ACHN (cell line): ENCODE results near the gene SCGN.
A peak's percentile ranks its signal among the peaks of the same experiment; 100 is the strongest.

Experiments used
- DNase-seq: peaks from one replicate; pipeline ENCODE4 v3.0.0-alpha.2; 2015
- in situ Hi-C: cut with HindIII; loops from 2 replicates; pipeline ENCODE4 v1.10.0; 2017; ENCODE audit warnings: low sequenced_read_pairs, low pct_ligation_motif_present, low pct_unique_long_range_greater_than_20kb

Gene SCGN

DNA sequence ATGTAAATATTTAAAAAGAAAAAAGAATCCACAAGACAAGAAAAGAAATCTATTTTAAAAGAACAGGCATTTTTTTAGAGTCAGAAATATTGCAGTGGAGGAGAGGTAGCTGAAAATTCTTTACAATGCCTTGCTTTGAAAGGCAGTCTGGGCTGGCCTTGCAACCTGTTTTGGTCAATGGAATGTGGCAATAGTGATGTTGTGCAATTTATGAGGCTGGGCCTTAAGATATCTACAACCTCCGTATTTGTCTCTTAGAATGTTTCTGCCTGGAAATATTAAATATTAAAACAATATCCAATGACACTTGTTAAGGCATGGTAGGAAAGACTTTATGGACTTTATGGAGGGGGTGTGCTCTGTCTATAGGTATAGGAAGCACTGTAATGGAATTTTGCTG is 14.8 kb upstream of the SCGN start:
- no peak for DNase-seq
- in situ Hi-C loops, result no loop called here

DNA sequence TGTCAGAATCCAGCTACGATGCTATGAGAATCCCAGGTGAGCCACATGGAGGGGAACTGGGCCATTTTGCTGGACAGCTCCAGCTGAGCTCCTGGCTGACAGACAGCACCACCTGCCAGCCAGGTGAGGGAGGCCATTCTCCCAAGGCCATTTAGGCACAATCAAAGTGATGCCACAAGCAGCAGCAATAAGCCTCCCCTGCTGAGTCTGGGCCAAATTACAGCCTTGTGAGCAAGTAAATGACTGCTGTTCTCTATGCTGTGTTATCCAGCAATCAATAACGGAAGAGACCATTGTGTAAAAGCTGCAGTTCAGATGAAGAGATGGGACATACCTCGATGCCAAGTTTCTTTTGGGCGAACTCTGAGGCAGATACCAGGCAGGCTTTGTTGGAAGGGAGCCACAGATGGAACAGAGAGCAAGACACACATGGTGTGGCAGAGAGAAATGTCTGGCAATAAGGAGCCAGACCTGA is 14.0 kb upstream of the SCGN start:
- in situ Hi-C loops, result no loop called here
- no peak for DNase-seq

DNA sequence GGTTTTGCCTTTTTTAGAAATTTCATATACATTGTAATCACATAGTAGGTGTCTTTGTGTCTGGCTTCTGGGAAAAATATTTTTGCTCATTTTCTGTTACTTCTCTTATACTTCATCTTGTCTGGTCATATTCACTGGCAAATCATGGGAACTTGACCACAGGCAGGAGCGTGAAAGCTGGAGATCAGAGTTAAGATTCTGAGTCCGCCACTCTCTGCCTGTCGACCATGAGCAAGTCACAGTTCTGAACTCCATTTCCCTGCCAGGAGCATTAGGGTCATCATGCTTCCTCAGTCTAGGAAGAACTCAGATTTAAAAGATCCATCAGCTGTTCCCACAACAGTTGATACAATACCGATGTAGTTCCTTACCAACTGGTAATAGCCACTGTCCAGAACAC is 12.4 kb upstream of the SCGN start:
- in situ Hi-C loops, result no loop called here
- DNase-seq, result no peak

DNA sequence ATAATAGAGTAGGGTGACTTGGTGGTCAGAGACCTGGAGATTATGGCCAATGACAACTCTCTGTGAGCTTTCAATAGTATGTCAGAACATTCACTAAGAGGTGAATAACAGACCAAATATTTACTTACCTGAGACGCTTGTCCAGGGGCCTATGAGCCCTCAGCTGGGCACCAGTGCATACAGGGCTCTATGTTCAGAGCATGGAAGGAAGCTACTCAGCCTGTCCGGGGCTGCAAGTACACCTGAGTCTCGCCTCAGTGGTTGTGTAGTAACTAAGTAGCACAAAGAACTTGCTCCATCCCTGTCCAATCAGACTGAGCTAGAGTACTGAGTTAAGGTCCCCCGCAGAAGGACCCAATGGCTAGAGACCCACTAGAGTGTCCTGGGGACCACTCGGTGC is 11.6 kb upstream of the SCGN start:
- DNase-seq, result no peak
- in situ Hi-C loops, result no loop called here

DNA sequence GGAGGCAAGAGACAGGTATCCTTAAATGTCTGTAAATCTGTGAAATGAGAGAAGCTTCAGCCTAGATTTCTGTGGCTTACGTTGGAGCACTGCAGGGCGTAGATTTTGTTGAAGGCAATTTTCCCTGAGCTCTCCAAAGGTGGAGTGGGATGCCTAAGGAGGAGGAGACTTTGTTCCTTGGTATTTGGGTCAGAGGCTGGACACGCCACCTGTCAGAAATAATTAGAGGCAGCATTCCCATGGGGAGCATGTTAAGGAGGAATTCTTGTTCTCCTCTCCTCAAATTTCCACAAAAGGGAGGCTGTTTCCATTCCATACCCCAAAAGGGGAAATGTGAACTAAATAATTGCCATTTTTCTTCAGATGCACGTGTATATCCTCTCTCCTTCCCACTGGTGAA is 11.1 kb upstream of the SCGN start:
- DNase-seq, result no peak
- in situ Hi-C loops, result no loop called here

DNA sequence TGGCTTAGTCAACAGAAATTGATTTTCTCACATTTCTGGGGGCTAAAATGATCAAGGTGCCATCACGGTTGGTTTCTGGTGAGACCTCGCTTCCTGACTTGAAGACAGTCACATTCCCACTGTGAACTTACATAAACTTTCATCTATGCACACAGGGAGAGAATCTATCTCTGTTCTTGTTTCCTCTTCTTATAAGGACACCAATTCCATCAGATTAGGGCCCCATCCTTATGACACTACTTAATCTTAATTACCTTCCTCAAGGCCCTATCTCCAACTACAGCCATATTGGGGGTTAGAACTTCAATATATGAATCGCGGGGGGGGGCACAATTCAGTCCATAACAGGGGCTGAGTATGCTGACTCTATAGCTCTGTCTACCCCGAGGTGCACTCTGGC is 10.6 kb upstream of the SCGN start:
- in situ Hi-C loops, result no loop called here
- DNase-seq, result no peak

DNA sequence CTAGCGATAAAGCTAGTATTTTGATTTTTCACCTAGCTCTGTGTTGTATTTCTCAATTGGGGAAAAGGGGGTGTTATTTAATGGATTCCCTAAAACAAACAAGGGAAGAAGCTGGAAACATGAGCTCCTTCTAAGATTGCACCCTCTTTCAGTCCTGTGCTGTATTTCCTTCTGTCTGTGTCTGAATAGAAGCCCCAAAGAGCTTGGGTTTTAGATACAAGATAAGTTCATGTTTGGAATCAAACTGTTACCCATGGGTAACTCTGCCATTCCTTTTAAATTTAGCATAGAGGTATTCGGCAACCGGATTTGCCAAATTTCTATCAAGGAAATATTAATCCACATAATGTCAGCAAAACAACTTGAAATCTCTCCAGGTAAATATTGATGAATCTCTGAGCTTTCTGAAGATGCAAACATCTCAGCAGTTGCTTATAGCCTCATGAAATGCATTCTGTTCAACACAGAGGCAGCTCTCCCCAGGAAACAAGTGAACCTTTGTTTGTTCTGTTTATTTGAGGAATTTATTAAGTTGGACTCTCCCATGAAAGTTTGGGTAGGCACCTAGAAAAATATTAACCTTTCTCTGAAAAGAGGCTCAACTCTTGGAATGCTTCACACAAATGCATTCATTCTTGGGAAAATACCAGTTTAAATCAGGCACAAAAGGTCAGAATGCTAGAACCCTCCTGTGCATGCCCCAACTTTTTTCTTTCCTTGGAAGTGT is 9.9 kb upstream of the SCGN start:
- no peak for DNase-seq

DNA sequence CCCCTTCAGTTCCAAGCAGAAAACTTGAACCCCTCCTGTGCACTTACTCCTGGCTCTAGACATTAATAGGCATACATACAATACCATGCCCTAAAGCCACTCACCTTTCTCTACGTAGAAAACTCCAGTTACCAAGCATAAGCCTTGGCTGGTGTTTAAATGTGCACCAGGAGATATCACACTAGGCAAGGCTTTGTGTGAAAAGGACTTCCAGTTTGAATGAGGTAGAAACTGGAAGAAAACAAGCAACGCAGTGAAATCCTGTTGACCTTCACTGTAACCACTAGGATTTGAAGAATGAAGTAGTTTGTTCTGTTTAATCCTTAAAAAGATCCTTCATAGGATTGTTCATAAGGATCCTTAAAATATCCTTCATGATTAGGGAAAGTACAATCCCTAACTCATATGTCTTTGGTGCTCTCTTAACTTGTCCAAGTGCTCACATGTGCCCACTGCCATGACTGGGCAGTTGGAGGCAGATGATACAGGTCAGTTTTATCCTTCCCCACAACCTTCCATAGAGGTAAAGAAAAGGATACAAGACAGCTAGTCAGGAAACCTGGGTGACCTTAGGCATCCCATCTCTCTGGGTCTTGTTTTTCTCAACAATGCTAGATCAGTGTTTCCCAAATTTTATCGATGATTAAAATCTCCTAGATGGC is 9.2 kb upstream of the SCGN start:
- in situ Hi-C loops, result no loop called here
- no peak for DNase-seq

More for the DNA sequence above, 9.9 kb upstream of the SCGN start:
- in situ Hi-C loops, result no loop called here

DNA sequence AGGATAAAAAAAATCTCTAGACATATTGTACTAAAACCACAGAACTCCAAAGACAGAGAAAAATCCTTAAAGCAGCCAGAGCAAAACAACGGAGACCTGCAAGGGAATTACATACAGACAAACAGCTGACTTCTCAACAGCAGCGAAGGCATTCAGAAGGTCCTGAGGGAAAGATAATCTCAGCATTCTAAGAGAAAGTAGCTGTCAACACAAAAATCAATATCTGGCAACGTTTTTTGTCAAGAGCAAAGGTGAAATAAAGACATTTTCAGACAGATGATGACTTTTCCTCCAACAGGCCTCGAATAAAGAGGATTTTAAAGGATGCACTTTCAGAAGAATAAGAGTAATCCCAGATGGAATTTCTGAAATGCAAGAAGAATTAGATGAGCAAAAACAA is 6.1 kb upstream of the SCGN start:
- DNase-seq, result no peak
- in situ Hi-C loops, result no loop called here

DNA sequence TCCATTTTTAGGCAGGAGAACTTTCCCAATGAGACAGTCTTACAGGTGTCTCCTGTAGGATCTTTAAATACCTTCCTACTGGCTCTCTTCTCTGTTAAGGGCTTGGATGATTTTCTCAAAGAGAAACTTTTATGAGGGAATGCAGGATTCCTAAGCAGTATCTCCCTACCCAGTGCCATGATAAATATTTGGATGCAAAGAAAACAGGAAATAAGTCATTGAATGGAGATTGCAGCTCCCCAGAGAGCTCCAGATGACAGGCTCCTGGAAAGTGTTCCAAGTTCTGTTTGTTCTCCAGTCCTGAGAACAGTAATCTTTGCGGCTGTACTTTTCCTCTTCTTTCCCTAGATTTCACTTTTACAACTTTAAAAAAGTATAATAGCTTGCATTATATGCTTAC is 2.4 kb upstream of the SCGN start:
- no peak for DNase-seq
- in situ Hi-C loops, result no loop called here

DNA sequence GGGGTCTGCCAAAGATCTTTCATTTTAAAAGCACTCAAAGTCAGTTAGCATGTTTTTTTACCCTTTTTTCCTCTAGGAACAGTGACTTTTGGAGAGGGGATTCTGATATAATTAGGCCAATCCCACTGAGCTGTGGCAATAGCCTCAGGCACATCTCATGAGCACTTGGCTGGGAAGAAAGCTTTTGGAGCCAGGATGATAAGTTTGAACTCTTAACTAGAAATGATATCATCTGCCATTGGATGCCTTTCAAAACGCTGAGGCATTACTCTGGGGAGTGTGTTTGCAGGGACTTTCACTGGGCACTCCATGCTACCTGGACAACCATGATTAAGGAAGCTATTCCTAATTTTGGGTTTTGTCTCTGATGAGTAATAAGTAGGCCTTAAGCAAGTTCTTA is 3.7 kb downstream of the SCGN start:
- no peak for DNase-seq
- in situ Hi-C loops, result no loop called here

DNA sequence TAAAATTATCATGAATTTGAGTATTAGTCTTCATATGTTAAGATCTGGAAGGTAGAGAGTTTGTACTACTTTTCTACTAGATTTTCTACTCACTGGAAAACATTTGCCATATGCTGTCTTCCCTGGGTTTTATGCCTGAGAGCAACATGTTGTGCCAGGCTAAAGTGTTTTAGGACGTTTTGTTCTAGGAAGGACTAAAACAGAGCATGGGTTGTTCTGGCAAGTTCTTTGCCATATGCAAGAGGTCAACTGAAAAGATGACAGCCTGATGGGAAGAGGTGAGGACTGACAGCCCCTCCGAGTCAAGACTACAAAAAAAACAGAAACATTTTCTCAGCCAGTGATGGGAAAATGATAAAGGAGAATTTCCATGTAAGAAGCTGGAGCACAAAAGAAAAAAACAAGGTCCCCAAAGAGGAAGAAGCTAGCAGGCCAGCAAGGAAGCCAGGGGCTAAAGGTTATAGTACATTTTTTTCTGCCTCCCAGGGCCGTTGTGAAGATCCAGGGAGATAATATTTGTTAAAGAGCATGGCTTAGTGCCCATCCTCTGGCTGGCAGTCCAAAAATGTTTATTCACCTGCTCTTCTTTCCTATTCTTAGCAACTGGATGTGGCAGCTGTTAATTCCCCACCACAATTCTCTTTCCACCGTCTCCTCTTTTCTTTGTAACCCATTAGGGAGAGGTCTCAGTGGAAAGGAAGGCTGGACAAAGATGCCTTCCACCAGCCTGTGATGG is 7.8 kb downstream of the SCGN start:
- in situ Hi-C loops, result no loop called here
- DNase-seq, result no peak

DNA sequence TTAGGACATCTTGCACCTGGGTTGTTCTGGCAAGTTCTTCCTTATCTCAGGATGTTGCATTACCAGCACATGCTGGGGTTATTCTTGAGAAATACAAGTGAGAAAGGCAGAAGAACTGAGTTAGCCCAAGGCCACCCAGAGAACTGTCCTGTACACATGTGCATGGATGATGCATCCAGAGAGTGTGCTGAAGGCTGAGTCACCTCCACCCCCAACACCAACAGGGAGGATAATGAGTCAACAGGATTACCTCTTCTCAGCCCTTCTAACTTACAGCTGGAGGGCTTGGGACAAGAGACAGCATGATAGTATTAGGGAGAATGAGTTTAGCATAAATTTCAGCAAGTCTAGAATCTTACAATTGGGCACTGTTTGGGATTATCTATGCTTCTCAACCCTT is 8.5 kb downstream of the SCGN start:
- in situ Hi-C loops, result no loop called here
- DNase-seq, result peak; percentile 78

DNA sequence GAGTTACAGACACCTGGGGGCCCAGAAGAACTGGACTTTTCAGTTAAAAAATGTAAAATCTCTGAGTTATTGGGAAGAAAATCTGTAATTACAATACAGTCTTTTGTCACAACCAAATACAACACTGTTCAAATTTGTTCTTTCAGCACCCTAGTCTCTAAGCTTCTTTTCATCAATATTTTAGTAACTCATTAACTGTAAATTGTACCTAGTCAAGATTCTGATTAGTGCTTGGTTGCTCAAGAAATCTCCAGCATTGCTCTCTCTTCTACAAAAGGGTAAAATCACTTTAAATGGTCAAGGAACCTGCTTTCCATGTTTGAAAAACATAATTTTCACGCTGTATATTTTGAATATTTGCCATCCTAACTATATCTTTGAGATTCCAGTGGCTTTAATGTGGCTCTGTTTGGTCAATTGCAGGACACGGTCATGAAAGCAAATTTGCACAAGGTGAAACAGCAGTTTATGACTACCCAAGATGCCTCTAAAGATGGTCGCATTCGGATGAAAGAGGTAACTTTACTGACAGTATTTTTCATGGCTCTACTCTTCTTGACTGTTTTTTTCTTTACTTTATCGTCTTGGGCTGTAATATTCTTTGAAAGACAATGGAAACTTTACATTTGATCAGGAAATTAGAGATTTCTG is 9.2 kb downstream of the SCGN start:
- in situ Hi-C loops, result no loop called here
- no peak for DNase-seq

DNA sequence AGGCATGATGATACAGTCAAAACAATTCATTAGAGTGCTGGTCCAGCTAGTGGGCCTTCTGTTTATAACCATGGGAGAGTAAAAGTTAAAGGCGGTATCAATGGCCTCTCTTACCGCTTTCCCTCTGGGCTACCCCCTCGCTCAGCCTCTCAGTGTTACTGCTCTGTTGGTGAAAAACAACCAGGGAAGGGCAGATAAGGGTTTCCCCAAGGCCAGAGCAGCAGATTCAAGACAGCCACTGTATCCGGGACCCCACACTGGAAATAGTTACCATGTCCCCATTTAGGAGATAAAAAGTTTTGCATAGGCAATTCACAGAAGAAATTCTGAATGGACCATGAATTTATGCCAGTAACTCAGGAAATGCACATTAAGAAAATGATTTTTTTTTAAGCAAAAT is 13.4 kb downstream of the SCGN start:
- in situ Hi-C loops, result no loop called here
- DNase-seq, result no peak

DNA sequence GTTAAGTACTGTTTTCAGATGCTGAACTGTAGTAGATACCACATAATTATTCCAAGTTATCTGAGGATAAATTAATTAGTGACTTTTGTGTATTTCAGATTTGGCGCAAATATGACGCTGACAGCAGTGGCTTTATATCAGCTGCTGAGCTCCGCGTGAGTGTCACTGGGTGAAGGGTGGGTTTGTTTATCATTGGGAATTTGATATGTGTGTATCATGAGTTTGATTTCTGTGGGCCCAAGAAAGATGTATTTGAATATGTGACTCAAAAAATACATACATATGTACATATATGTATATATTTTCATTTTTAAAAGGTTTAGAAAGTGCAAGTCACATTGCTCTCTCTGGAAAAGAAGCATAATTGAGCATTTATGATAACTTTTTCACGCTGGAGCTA is 17.4 kb downstream of the SCGN start:
- DNase-seq, result no peak
- in situ Hi-C loops, result no loop called here

DNA sequence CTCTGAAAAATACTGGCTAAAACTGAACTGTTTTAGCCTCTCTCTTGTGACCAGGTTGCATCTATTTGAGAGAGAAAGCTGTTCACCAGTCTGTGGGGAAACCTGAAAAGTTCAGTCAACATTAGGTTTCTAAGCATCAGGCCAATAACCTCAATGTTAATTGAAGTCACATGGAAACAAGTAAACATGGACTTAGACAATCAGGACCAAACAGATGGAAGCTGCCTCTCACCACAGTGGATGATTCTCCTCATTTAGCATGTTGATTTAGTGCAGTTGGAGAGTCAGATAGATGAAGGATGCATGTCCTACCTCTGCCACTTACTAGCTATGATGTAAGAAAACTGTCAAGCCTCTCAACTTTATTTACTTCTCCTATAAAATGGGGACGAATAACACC is 18.2 kb downstream of the SCGN start:
- in situ Hi-C loops, result no loop called here
- DNase-seq, result no peak

DNA sequence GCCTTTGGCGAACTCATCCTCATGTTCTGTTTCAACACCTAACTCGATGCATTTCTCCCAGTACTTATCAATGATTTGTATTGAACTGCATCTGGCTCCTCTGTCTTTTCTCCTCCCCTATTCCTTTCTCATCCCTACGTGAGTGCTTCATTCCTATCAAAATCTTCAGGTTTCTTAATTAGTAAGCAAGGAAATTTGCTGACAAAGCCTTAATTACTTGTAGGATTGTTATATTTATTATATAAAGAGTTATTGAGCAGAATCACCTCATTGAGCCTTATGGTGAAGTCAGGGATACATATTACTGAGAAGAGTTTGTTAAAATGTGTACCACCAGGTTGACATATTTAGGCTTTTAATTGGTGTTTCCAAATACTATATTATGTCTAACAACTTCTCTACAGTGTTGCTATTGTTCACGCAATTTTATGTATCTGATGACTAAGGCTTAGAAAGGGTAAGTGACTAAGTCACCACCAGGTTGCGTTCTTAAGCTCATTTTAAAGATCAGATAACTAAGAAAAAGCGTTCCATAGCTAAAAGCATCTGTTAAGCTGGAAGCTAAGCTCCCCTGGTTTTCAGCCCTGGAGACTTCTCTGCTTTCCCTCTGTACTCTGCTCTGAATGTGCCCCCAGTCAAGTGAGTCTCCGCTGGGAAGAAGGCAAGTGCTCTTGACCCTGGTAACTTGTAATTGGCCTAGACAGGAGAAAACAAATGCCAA is 18.9 kb downstream of the SCGN start:
- in situ Hi-C loops, result no loop called here
- DNase-seq, result no peak

DNA sequence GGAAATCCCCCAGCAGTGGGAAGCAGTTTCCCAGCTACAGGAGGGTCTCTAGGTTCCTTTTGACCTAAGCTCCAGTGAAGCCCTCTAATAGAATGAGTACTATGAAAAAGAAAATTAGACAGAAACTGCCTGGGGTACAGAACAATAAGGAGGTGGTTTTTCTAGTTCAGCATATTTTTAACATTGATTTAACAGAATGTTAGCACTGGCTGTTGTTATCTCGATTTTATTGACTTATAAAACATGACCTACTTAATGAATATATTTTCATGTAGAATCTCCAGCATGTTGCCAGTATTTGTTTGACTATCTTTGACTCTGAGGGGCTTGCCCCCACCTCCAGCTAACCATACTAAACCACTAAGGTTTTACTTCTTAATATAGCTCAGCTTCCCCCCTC is 19.6 kb downstream of the SCGN start:
- in situ Hi-C loops, result no loop called here
- no peak for DNase-seq
